ENCODE measurements around the gene GFY. TPM values are rescaled to one million over a fixed set of nuclear protein-coding genes. Genes with fewer than 3 reads are reported as not detected.
A peak's percentile ranks its signal among the peaks of the same experiment; 100 is the strongest.

The GFY gene
- total and polyA plus RNA-seq, 2 donors (not counting 1 experiment from before 2014, with no cell fraction given), result not detected

DNA sequence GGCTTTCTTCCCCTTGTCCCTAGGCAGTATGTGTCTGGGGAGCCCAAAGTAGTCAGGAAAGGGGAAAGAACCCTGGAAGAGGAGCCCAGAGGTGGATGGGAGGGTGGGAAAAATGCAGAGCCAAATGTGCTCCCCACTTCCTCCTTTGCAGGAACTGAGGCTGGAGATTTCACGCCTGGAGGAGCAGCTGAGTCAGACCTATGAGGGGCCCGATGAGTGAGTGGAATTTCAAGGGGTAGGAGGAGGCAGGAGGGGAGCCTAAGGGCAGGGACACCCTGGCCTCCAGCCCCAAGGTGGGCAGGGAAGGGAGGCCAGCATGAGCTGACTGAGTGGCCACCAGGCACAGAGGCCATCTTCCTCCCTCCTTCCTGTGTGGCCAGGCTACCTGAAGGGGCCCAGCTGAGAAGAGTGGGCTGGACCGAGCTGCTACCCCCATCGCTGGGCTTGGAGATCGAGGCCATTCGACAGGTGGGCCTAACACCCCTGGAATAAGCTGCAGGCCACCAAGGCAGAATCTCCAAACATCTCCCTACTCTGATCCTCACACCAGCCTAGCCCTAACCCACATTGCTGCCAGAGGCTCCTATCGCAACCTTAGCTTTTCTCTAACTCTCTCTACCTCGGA, 16.3 kb upstream of the GFY start:
- Histone ChIP-seq H3K27me3 (replicated peaks in 1 of 4; ENCODE audit: control extremely low read depth in 1 of 4, control insufficient read depth in 3 of 4, insufficient read depth in 4 of 4, low read length in 3 of 4) (no peaks in the 10 kb centered on the region), H3K4me1 (ENCODE audit: control insufficient read depth in 2 of 2, insufficient read depth in 2 of 2, low read length in 2 of 2) (peaks cover 34 to 43% of the 10 kb centered on the region in 2 donors), H2AFZ (ENCODE audit: insufficient read depth, low read depth, low read length, poor library complexity, severe bottlenecking) (peak overlapping the region; percentile 74), H3K36me3 (replicated peaks in 1 of 2; ENCODE audit: control extremely low read depth in 1 of 2, control insufficient read depth in 1 of 2, extremely low read depth in 1 of 2, insufficient read depth in 2 of 2, low read length in 1 of 2) (no peaks in the 10 kb centered on the region), H3K9ac (ENCODE audit: low read length) (no peak overlapping the region), H3K79me2 (ENCODE audit: control insufficient read depth, insufficient read depth, low read length) (no peaks in the 10 kb centered on the region), H3K4me3 (ENCODE audit: control extremely low read depth in 1 of 5, extremely low read depth in 1 of 5, insufficient read depth in 1 of 5, low read depth in 2 of 5, low read length in 4 of 5) (peak overlapping the region in 1 of 5 experiments; percentile 45), H3K27ac (ENCODE audit: low read length in 2 of 2) (peak overlapping the region; percentile 50 to 55), H3K9me3 (ENCODE audit: control extremely low read depth in 1 of 3, control insufficient read depth in 2 of 3, insufficient read depth in 1 of 3, low read length in 2 of 3) (peaks cover 0 to 3% (median 0%) of the 10 kb centered on the region in 3 donors), H3K4me2 (replicated peaks; ENCODE audit: low read depth, low read length, poor library complexity, severe bottlenecking) (peak overlapping the region; percentile 71), H4K20me1 (ENCODE audit: control insufficient read depth, insufficient read depth, low read length, poor library complexity, severe bottlenecking) (no peaks in the 10 kb centered on the region)
- H3K9me3 Mint-ChIP-seq (ENCODE audit: insufficient read depth), result no peaks in the 10 kb centered on the region
- ChIA-PET CTCF (interaction anchor here (0.7 to 4.4 kb wide), 9 partner anchors 9 to 183 kb away, joined by 3 to 25 read pairs (median 3); no protein-coding TSS in a partner anchor), POLR2A (interaction anchor here (0.7 to 1.2 kb wide), 4 partner anchors 13 to 195 kb away, joined by 3 to 5 read pairs (median 3); no protein-coding TSS in a partner anchor)
- ATAC-seq (ENCODE audit: low read depth) (peak; percentile 39), DNase-seq (no peak)
- 90% methylated on average over 6 of the region's 8 CpGs for WGBS (ENCODE audit: insufficient coverage)
- intact Hi-C loops (cut with micrococcal nuclease), result loop anchor here (2.0 kb wide), 1 partner anchor 16 kb away; the partner anchor contains the start of gene GFY
- peaks cover 50% of the 10 kb centered on the region for H3K4me1 Mint-ChIP-seq
- TF ChIP-seq EZH2 (IDR thresholded peaks at IDR 0.05; ENCODE audit: borderline replicate concordance, insufficient read depth, low read depth, low read length, poor library complexity, severe bottlenecking), result no peak
- TF ChIP-seq, protein P1, sequence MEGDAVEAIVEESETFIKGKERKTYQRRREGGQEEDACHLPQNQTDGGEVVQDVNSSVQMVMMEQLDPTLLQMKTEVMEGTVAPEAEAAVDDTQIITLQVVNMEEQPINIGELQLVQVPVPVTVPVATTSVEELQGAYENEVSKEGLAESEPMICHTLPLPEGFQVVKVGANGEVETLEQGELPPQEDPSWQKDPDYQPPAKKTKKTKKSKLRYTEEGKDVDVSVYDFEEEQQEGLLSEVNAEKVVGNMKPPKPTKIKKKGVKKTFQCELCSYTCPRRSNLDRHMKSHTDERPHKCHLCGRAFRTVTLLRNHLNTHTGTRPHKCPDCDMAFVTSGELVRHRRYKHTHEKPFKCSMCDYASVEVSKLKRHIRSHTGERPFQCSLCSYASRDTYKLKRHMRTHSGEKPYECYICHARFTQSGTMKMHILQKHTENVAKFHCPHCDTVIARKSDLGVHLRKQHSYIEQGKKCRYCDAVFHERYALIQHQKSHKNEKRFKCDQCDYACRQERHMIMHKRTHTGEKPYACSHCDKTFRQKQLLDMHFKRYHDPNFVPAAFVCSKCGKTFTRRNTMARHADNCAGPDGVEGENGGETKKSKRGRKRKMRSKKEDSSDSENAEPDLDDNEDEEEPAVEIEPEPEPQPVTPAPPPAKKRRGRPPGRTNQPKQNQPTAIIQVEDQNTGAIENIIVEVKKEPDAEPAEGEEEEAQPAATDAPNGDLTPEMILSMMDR (IDR thresholded peaks at IDR 0.05), result no peak
- H3K27me3 Mint-ChIP-seq, result no peaks in the 10 kb centered on the region
- H3K27ac Mint-ChIP-seq, result peak overlapping the region; percentile 78
- H3K4me3 Mint-ChIP-seq, result peak overlapping the region; percentile 52

Data from B cell (primary cell).